ENCODE results near the gene TEKTIP1.

The TEKTIP1 gene

DNA sequence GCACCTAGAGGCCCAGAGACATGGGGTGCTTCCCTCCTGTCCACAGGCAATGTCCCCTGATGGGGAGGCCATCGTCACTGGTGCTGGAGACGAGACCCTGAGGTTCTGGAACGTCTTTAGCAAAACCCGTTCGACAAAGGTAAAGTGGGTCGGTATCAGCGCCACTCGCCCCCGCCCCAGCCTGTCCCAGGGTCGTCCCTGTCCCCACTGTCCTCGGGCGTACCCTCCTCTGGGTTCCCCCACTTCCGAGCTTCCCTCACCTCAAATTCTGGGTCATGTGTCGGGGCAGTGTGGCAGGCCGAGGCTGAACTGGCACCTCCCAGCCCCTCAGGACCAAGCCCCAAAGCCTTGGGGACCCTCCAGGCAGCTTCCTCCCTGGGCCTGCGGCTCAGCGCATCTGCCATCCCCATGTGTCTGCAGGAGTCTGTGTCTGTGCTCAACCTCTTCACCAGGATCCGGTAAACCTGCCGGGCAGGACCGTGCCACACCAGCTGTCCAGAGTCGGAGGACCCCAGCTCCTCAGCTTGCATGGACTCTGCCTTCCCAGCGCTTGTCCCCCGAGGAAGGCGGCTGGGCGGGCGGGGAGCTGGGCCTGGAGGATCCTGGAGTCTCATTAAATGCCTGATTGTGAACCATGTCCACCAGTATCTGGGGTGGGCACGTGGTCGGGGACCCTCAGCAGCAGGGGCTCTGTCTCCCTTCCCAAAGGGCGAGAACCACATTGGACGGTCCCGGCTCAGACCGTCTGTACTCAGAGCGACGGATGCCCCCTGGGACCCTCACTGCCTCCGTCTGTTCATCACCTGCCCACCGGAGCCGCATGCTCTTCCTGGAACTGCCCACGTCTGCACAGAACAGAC lies 4.4 kb upstream of the TEKTIP1 start:
- no peak for DNase-seq

GRCh38 chr19:3535235-3535535 lies 3.8 kb upstream of the TEKTIP1 start:
- intact Hi-C loops (cut with DNase I) = no loop called here
- no peak for DNase-seq

More for the DNA sequence above, 4.4 kb upstream of the TEKTIP1 start:
- intact Hi-C loops (cut with DNase I) = no loop called here

GRCh38 chr19:3535563-3535965 lies 3.4 kb upstream of the TEKTIP1 start:
- DNase-seq = no peak
- intact Hi-C loops (cut with DNase I) = no loop called here

- intact Hi-C loops (cut with DNase I) = no loop called here
- DNase-seq = no peak
Measured at GRCh38 chr19:3535981-3536380, 3.0 kb upstream of the TEKTIP1 start.

DNA sequence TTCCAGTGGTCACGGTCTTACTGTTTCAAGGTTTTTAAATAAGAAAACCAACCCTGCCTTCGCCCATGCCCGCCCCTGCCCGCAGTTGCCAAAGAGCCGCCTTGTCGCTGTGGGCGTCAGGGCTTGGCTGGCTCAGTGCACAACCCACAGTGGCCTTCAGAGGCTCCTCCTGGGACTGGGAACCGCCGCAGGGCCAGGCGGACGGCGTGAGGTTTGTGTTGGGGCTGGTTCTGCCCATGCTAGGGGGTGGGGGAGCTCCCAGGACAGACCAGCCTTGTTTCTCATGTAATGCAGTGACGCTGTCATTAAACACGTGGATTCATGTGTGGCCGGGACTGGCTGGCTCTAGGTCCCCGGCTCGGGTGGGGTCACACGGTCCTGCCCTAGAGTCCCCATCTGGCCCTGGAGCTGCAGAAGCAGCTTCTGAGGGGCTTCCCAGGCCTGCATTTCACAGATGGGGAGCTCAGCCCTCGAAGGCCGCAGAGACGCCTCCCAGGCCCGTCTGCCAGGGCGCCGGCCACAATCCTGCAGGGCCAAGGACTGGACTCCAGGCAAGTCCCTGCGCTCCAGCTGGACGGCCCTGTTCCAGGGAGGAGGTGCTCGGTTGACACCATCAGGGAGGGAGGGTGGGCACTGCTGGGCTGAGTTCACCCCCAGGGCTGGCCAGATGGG lies 2.4 kb upstream of the TEKTIP1 start:
- DNase-seq = peak; percentile 33 to 87 (median 69)
- intact Hi-C loops (cut with DNase I) = no loop called here

DNA sequence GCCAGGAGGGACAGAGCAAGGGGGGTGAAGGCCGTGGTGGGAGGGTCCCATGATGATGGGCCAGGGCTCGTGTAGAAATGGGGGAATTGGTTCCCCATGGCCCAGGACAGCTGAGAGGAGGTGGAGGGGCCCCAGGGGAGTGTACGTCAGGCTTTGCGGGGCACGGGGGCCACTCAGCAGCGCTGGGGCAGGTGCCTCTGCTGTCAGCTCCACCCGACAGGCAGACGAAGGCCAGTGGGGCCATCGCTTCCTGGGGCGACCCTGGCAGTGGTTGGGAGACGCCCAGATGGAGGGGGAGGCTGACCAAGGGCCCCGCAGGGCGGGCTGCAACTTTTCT lies 1.9 kb upstream of the TEKTIP1 start:
- intact Hi-C loops (cut with DNase I) = no loop called here
- DNase-seq = no peak

GRCh38 chr19:3537438-3538240 lies 1.3 kb upstream of the TEKTIP1 start:
- DNase-seq = peak in 2 of 42 donors; percentile 51 to 53
- intact Hi-C loops (cut with DNase I) = no loop called here

GRCh38 chr19:3538258-3538929 lies 580 bp upstream of the TEKTIP1 start:
- intact Hi-C loops (cut with DNase I) = no loop called here
- DNase-seq = no peak

GRCh38 chr19:3539756-3540118 lies 763 bp downstream of the TEKTIP1 start:
- intact Hi-C loops (cut with DNase I) = no loop called here
- no peak for DNase-seq

DNA sequence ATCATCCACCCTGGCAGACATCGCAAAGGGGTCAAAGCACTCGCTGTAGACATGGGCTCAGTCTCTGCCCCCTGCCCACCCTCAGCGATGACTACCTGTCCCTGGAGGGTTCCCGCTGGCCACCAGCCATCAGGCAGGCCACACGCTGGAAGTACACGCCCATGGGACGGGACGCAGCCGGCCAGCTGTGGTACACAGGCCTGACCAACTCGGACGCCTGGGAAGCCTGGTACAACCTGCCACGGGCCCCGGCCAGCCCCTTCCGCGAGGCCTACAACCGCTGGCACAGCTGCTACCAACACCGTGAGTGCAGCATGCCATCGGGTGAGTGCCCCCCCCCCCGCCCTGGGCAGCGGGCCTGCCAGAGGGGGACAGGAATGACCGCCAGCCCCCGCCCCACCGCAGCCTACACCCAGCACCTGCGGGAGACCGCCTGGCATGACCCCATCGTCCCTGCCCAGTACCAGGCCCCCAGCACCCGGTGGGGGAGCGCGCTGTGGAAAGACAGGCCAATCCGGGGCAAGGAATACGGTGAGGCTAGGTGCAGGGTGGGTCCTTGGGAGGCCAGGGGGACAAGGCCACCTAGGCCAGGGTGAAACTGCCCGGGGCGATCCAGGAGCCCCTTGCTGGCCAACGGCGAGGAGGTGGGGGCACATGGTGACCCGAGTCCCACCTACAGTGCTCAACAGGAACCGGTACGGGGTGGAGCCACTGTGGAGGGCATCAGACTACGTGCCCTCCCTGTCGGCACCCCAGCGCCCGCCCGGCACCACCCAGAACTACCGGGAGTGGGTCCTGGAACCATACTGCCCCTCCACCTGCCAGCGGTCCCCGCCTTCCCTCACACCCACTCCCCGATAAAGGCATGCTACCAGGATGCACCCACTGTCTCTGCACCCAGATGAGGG lies 4.4 kb downstream of the TEKTIP1 start:
- intact Hi-C loops (cut with DNase I) = no loop called here

GRCh38 chr19:3544058-3544376 lies 5.0 kb downstream of the TEKTIP1 start:
- DNase-seq = peak in 5 of 42 donors; percentile 42 to 55 (median 50)
- intact Hi-C loops (cut with DNase I) = no loop called here

More for the DNA sequence above, 4.4 kb downstream of the TEKTIP1 start:
- DNase-seq = peak in 38 of 42 donors; percentile 36 to 85 (median 66)

GRCh38 chr19:3544742-3545668 lies 6.0 kb downstream of the TEKTIP1 start:
- DNase-seq = peak; percentile 65 to 97 (median 88)

DNA sequence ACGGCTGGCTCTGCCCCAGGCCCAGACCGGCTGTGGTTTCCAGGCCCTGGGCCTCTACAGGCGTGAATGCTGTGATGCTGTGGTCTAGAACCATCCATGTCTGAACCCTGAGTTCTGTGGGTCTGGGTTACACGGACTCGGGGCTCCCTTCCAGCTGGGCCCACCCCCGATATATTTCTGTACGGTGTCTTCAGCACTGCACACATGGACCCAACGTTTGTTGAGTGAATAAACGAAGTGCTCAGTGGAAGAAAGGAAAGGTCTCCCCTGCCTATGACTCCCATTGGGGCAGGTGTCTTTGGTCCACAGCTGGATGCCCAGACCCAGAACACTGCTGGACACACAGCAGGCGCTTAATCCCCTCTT lies 6.7 kb downstream of the TEKTIP1 start:
- intact Hi-C loops (cut with DNase I) = loop anchor here (5.0 kb wide), 1 partner anchor 72 kb away; no protein-coding TSS in a partner anchor
- no peak for DNase-seq

More at GRCh38 chr19:3544742-3545668, 6.0 kb downstream of the TEKTIP1 start:
- intact Hi-C loops (cut with DNase I) = loop anchor here (5.0 kb wide), 1 partner anchor 72 kb away; no protein-coding TSS in a partner anchor

- DNase-seq = peak in 1 of 42 donors; percentile 23
Measured at GRCh38 chr19:3546119-3546518, 7.1 kb downstream of the TEKTIP1 start.

GRCh38 chr19:3547301-3547731 lies 8.3 kb downstream of the TEKTIP1 start:
- DNase-seq = peak in 1 of 42 donors; percentile 38
- intact Hi-C loops (cut with DNase I) = loop anchor here (5.0 kb wide), 1 partner anchor 70 kb away; no protein-coding TSS in a partner anchor

More at GRCh38 chr19:3546119-3546518, 7.1 kb downstream of the TEKTIP1 start:
- intact Hi-C loops (cut with DNase I) = loop anchor here (5.0 kb wide), 1 partner anchor 71 kb away; no protein-coding TSS in a partner anchor

- DNase-seq = no peak
Measured at GRCh38 chr19:3547767-3548282, 8.9 kb downstream of the TEKTIP1 start.

DNA sequence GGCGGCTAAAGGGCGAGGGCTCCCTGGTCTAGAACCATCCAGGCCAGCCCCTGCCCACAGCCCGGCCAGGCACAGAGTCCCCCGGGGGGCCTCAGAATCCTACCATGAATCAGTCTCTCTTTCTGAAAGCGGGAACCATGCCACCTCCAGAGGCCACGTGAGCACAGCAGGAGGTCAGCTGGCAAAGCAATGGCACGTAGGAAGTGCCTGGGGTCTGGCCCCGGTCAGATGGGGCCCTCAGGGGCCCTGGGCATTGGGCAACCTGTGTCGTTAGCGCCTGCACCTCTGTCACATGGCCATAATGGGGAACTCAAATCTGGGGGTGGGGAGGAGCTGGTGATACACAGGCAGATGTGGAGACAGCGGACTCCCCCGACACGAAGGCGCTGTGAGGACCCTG lies 9.6 kb downstream of the TEKTIP1 start:
- DNase-seq = peak in 22 of 42 donors; percentile 28 to 87 (median 61)
- intact Hi-C loops (cut with DNase I) = loop anchor here (5.0 kb wide), 1 partner anchor 69 kb away; no protein-coding TSS in a partner anchor

More at GRCh38 chr19:3547767-3548282, 8.9 kb downstream of the TEKTIP1 start:
- intact Hi-C loops (cut with DNase I) = loop anchor here (5.0 kb wide), 1 partner anchor 69 kb away; no protein-coding TSS in a partner anchor

Data from head of caudate nucleus (tissue), 42 donors.